Measurements from ENCODE around the gene SPTBN4.

SPTBN4 gene

DNA sequence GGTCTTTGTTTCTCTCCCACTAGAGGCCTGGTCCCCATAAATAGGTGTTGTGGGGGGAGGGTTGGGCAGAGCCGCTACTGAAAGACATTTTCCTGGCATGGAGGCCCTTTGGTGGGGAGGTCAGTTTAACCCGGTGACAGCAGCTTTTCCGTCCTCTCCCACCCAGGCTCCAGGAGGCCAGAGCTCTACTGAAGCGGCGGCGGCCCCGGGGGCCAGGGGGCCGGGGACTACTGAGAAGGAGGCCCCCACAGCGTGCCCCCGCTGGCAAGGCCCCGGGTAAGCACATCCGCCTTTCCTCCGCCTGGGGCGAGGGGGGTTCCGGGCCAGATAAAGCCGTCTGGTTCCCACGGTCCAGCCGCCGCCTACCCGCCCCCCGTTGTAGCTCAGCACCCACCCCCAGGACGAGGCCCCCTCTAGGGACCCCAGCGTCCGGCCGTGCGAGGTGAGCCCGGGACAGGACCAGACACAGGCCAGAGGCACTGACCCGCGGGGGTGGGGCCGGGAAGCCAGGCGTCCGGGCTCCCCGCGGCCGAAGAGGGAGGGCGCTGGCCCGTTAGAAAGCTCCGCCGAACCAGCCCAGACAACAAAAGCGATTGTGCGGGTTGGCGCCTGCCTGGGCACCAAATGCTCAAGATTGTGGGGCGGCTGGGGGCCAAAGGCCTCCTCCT is 133.2 kb downstream of the SPTBN4 start:
- TF ChIP-seq, protein P1, sequence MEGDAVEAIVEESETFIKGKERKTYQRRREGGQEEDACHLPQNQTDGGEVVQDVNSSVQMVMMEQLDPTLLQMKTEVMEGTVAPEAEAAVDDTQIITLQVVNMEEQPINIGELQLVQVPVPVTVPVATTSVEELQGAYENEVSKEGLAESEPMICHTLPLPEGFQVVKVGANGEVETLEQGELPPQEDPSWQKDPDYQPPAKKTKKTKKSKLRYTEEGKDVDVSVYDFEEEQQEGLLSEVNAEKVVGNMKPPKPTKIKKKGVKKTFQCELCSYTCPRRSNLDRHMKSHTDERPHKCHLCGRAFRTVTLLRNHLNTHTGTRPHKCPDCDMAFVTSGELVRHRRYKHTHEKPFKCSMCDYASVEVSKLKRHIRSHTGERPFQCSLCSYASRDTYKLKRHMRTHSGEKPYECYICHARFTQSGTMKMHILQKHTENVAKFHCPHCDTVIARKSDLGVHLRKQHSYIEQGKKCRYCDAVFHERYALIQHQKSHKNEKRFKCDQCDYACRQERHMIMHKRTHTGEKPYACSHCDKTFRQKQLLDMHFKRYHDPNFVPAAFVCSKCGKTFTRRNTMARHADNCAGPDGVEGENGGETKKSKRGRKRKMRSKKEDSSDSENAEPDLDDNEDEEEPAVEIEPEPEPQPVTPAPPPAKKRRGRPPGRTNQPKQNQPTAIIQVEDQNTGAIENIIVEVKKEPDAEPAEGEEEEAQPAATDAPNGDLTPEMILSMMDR (IDR thresholded peaks at IDR 0.05), result no peak
- TF ChIP-seq ZFX (IDR thresholded peaks at IDR 0.05; ENCODE audit: borderline replicate concordance), result no peak
- peak overlapping the region; percentile 30; the same call in 1 of the 2 replicates for H3K27ac ChIP-seq

DNA sequence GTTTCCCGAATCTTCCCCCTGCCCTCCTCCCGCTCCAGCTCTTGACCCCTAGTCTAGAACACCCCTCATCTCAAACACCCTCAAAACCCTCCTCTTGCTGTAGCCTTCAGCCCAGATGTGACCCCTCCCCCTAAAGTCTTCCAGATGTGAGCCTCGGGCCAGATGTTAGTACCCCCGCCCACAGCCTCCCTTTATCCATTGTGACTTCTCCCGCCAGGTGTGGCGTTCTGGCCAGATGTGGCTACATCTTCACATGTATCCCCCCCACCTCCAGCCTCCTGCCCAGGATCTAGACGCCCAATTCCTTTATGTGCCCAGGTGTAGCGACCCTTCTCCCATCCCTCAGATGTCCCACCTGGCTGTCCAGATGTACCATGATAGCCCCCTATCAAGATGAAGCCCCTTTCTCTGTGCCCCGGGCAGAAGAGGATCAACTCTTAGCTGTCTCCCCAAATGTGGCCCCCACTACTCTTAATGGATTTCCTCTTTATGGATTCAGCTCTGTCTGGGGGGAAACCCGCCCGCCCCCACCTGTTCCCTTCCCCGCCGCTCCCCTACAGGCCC is 133.9 kb downstream of the SPTBN4 start:
- no peak overlapping the region for H3K27ac ChIP-seq
- no peak for TF ChIP-seq ZFX (IDR thresholded peaks at IDR 0.05; ENCODE audit: borderline replicate concordance)
- TF ChIP-seq, protein P1 (IDR thresholded peaks at IDR 0.05), result no peak

DNA sequence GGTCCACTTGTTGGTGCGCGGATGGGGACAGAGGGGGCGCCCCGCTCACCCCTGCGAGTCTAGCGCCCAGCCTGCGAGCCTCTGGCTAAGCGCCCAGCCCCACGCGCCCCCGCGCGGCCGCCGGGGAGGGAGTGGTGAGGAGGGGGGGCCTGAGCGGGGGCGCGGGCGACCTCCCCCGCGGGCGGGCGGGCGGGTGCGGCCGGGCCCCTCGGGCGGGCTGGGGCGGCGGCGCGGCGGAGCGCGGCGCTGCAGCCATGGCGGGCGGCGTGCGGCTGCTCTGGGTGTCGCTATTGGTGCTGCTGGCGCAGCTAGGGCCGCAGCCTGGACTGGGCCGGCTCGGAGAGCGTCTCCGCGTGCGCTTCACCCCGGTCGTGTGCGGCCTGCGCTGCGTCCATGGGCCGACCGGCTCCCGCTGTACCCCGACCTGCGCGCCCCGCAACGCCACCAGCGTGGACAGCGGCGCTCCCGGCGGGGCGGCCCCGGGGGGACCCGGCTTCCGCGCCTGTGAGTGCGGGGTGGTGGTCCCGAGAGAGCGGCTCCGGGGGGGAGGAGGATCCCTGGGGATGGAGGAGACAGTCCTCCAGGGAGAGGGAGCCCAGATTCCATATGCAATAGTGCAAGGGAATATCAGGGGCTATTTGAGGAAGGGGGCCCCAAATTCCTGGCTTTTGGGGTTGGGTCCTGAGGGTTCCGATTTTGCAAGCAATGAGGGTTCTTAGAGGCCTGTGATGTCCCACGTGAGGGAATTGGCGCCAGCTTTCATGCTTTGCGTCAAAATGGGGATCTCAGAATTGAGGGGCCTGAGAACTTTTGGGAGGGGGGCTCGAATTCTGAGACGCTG is 134.6 kb downstream of the SPTBN4 start, which contains the start of gene LTBP4:
Gene LTBP4 (plus strand): TSS at position 236 of the 841 bp plus-strand sequence. CDS start 19 bp downstream, at position 255.
- peak within 1 kb of the TSS; percentile 97 for H3K27ac ChIP-seq
- TF ChIP-seq, protein P1 (IDR thresholded peaks at IDR 0.05), result peak; percentile 45
- TF ChIP-seq ZFX (IDR thresholded peaks at IDR 0.05; ENCODE audit: borderline replicate concordance), result no peak

DNA sequence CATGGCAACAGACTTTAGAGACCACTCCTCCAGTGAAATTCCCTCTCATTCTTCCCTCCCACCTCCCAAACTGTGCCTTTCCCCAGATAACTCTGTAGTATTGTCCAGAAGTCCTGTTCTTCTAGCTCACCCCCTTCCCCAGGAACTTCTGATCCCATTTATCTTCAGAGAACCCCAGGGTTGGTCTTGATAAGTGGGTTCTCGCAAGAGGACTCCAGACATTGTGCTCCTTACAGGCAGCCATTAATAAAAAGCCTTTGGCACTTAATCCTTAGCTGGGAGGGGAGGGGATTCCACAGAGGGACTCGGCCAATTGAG is 136.2 kb downstream of the SPTBN4 start:
- H3K27ac ChIP-seq, result peak overlapping the region; percentile 97
- no peak for TF ChIP-seq ZFX (IDR thresholded peaks at IDR 0.05; ENCODE audit: borderline replicate concordance)
- TF ChIP-seq, protein P1 (IDR thresholded peaks at IDR 0.05), result no peak

DNA sequence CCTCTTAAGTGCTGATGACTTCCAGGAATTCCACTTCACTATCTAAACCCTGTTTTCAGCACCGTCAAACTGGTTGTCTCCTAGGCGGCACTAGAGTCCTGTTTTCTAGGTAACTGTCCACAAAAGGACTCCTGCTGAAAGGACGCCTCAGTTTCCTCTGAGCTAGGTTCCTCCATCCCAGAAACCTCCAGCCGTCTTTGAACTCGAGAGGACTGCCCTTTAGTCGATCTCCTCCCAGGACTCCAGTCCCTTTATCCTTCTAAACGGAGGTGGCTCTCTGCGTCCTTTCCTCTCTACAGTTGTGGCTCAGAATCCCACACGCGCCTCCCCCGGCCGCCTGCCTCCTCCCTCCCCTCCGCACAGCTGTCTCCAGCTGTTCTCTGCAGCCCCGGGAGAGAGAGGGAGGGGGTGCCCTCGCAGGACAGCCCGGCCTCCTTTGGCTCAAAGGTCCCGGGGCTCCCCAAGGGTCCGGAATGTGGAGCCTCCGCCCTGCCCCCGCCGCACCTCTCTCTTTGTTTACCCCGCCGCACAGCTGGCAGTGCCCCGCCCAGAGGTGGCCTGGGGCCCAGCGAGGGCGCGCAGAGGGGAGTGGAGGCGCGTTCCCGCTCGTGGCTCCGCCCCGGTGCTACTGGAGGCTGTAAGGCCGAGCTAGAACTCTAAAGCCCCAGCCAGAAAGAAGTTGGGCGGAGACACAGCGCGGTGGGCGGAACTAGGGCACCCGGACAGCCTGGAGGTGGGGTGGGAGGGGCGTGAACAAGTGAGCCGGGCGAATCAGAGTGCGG is 136.8 kb downstream of the SPTBN4 start:
- peak overlapping the region; percentile 97 for H3K27ac ChIP-seq
- TF ChIP-seq, protein P1 (IDR thresholded peaks at IDR 0.05), result peak; percentile 16; the same call in 1 of the 2 replicates
- TF ChIP-seq ZFX (IDR thresholded peaks at IDR 0.05; ENCODE audit: borderline replicate concordance), result no peak

DNA sequence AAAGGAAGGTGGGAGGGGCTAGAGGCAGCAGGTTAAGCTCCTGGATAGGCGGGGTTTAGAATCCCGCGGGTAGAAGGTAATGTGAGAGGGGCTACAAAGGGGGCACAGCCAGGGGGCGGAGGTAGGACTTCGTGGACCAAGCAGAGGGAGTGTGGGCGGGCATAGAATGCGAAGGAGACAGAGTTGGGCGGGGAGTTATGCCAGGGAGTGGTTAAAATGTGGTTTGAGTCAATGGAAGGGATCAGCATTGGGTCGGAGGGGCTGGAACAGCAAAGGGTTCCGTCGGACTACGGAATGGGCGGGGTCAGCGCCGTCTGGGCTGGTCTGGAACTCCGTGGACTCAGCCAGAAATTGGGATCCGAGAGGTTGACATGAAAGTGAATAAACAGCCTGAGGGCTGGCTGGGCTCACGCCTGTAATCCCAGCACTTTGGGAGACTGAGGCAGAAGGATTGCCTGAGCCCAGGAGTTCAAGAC is 137.4 kb downstream of the SPTBN4 start:
- TF ChIP-seq ZFX (IDR thresholded peaks at IDR 0.05; ENCODE audit: borderline replicate concordance), result no peak
- TF ChIP-seq, protein P1 (IDR thresholded peaks at IDR 0.05), result no peak
- peak overlapping the region; percentile 97 for H3K27ac ChIP-seq
